ENCODE measurements around the gene ARL4D.

Gene ARL4D

GRCh38 chr17:43430936-43431713 lies 32.3 kb downstream of the ARL4D start:
- DNase-seq: peak; percentile 42

GRCh38 chr17:43431714-43432523 lies 33.1 kb downstream of the ARL4D start:
- peak; percentile 98 for DNase-seq

GRCh38 chr17:43434902-43435319 lies 36.1 kb downstream of the ARL4D start:
- no peak for DNase-seq

GRCh38 chr17:43437756-43438155 lies 39.0 kb downstream of the ARL4D start:
- DNase-seq: no peak

GRCh38 chr17:43438626-43439025 lies 39.8 kb downstream of the ARL4D start:
- DNase-seq: no peak

GRCh38 chr17:43439041-43439440 lies 40.2 kb downstream of the ARL4D start:
- DNase-seq: peak; percentile 80

- no peak for DNase-seq
Observed at GRCh38 chr17:43442711-43443110, 43.9 kb downstream of the ARL4D start.

- DNase-seq: no peak
Observed at GRCh38 chr17:43443381-43443780, 44.6 kb downstream of the ARL4D start.

GRCh38 chr17:43444223-43445008 lies 45.6 kb downstream of the ARL4D start:
- DNase-seq: no peak

GRCh38 chr17:43445009-43445589 lies 46.3 kb downstream of the ARL4D start:
- DNase-seq: no peak

- no peak for DNase-seq
Observed at GRCh38 chr17:43446773-43447172, 48.0 kb downstream of the ARL4D start.

GRCh38 chr17:43448720-43449469 lies 50.1 kb downstream of the ARL4D start:
- DNase-seq: no peak

- no peak for DNase-seq
Observed at GRCh38 chr17:43449470-43450248, 50.9 kb downstream of the ARL4D start.

Measured in NCI-H1694 (cell line).